ENCODE results near the gene GCNT4. TPM values are rescaled to one million over a fixed set of nuclear protein-coding genes. Genes with fewer than 3 reads are reported as not detected.

The GCNT4 gene
- total and polyA plus RNA-seq, 4 experiments from 2014 or later: 2.0 to 31.4 (median 16.5) TPM

DNA sequence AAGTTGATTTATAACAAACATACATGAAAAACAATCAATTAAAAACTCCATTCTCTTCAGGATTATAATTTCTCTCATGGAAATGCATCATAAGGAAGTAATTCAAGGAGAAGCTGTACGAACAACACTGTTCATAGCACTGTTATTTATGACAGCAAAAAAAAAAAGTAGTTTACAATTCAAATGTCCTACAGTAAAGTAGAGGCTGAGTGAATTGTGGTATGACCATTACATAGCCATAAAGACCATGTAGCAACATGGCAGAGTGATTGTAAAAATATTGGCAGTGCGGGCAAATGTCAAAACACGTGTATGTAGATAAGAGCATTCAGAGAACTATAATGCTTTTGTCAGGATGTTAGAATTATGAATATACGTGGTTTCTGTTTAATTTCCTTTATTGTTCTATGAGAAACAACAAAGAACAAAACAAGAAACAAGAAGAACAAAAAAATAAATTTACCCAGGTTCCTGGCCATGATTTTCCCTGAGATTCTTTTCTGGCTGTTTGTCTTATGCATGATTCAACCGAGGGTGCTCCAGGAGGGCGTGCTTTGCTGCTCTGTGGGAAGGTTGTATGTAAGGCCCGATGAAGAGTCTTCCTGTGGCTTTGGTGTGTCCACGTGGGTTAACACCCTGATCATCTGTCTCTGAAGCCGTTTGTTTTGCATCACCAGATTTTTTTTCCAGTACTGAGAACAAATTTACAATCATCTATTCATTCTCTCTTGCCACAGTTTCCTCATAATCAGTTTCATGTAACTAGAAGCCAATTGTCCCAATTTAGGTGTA, 28.8 kb downstream of the GCNT4 start:
- Histone ChIP-seq H3K4me1 (ENCODE audit: insufficient read depth, low read length) (peaks cover 28% of the 10 kb centered on the region), H3K4me3 (ENCODE audit: low read length in 2 of 2) (no peak overlapping the region), H3K27ac (ENCODE audit: low read depth, low read length) (no peak overlapping the region), H3K27me3 (ENCODE audit: insufficient read depth, low read length) (no peaks in the 10 kb centered on the region), H3K9me3 (ENCODE audit: control insufficient read depth in 1 of 2, low read length in 2 of 2) (no peaks in the 10 kb centered on the region), H3K36me3 (ENCODE audit: insufficient read depth, low read length) (no peaks in the 10 kb centered on the region)
- Mint-ChIP-seq H3K36me3 (peaks cover 3 to 8% of the 10 kb centered on the region in 2 donors), H3K4me3 (peak overlapping the region; percentile 0 to 79 (median 48)), H3K4me1 (peaks cover 19 to 31% (median 29%) of the 10 kb centered on the region in 4 donors), H3K9me3 (no peaks in the 10 kb centered on the region), H3K27ac (peak overlapping the region in 6 of 7 donors; percentile 49 to 85 (median 72)), H3K27me3 (peaks cover 0 to 2% of the 10 kb centered on the region in 2 donors)
- intact Hi-C loops (cut with micrococcal nuclease): no loop called here
- ChIA-PET CTCF (ENCODE audit: partially characterized antibody) (interaction anchor here (0.8 to 1.3 kb wide), 3 partner anchors 12 to 103 kb away, joined by 3 to 7 read pairs (median 4); no protein-coding TSS in a partner anchor), POLR2A (ENCODE audit: partially characterized antibody) (interaction anchor here (1.1 to 1.4 kb wide), 2 partner anchors 12 to 17 kb away, joined by 3 read pairs; no protein-coding TSS in a partner anchor)
- peak in 4 of 5 donors; percentile 27 to 43 (median 38) for DNase-seq

DNA sequence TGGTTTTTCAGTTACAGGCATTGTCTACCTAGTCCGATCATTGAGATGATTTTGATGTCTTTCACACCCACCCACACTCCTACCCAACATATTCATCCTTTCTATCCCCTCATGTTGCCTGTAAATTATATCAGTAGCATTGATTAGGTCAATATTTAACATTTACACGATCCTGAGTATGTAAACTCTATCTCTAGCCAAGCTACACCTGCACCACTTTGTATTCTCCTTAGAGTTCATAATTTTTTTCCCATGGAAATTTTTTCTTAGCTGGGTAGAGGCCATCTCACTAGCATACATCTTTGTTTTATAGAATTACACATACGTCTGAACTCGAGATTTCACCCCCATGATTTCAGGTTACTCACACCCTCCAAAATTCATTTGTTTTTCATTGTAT, 30.6 kb downstream of the GCNT4 start:
- H3K4me1 Mint-ChIP-seq: peaks cover 14 to 21% (median 20%) of the 10 kb centered on the region in 4 donors

DNA sequence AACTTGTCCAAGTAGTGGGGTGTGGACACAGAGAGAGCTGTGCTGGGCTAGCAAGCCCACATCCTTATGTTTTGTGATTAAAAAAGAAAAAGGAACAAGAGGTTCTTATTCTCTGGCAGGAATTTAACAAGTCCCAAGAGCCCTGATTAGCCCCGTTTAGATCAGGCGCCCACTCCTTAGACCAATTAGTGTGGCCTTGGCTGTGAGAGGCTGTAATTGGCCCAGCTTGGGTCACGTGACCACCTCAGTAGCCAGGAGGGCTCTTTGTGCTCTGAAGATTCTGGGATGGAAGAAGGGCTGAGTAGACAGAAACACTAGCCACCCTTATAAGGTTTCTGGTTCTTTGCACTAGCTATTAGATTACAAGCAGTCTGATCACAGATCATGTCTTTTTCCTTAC, 31.1 kb downstream of the GCNT4 start:
- Mint-ChIP-seq H3K27ac (no peak overlapping the region), H3K36me3 (peaks cover 2 to 8% of the 10 kb centered on the region in 2 donors), H3K27me3 (peaks cover 0 to 2% of the 10 kb centered on the region in 2 donors), H3K4me1 (peaks cover 14 to 21% (median 19%) of the 10 kb centered on the region in 4 donors), H3K9me3 (no peaks in the 10 kb centered on the region), H3K4me3 (no peak overlapping the region)
- intact Hi-C loops (cut with micrococcal nuclease): no loop called here
- no peak for DNase-seq
- H3K4me3 ChIP-seq (ENCODE audit: low read length in 2 of 2): no peak overlapping the region
- peaks cover 20% of the 10 kb centered on the region for H3K4me1 ChIP-seq (ENCODE audit: insufficient read depth, low read length)
- no peaks in the 10 kb centered on the region for H3K36me3 ChIP-seq (ENCODE audit: insufficient read depth, low read length)
- POLR2A ChIA-PET (ENCODE audit: partially characterized antibody): no interaction called here
- H3K9me3 ChIP-seq (ENCODE audit: control insufficient read depth in 1 of 2, low read length in 2 of 2): no peaks in the 10 kb centered on the region
- no peaks in the 10 kb centered on the region for H3K27me3 ChIP-seq (ENCODE audit: insufficient read depth, low read length)
- CTCF ChIA-PET (ENCODE audit: partially characterized antibody): interaction anchor here (1.3 kb wide), 1 partner anchor 13 kb away, joined by 3 read pairs; no protein-coding TSS in a partner anchor
- no peak overlapping the region for H3K27ac ChIP-seq (ENCODE audit: low read depth, low read length)

More for the DNA sequence above, 30.6 kb downstream of the GCNT4 start:
- no peak for DNase-seq
- H3K27ac ChIP-seq (ENCODE audit: low read depth, low read length): no peak overlapping the region
- Mint-ChIP-seq H3K27me3 (peaks cover 0 to 2% of the 10 kb centered on the region in 2 donors), H3K36me3 (peaks cover 2 to 8% of the 10 kb centered on the region in 2 donors), H3K27ac (no peak overlapping the region), H3K9me3 (no peaks in the 10 kb centered on the region), H3K4me3 (no peak overlapping the region)
- ChIA-PET CTCF (ENCODE audit: partially characterized antibody) (interaction anchor here (1.4 kb wide), 1 partner anchor 87 kb away, joined by 4 read pairs; no protein-coding TSS in a partner anchor), POLR2A (ENCODE audit: partially characterized antibody) (no interaction called here)
- H3K36me3 ChIP-seq (ENCODE audit: insufficient read depth, low read length): no peaks in the 10 kb centered on the region
- intact Hi-C loops (cut with micrococcal nuclease): no loop called here
- H3K4me1 ChIP-seq (ENCODE audit: insufficient read depth, low read length): peaks cover 20% of the 10 kb centered on the region
- H3K27me3 ChIP-seq (ENCODE audit: insufficient read depth, low read length): no peaks in the 10 kb centered on the region
- no peaks in the 10 kb centered on the region for H3K9me3 ChIP-seq (ENCODE audit: control insufficient read depth in 1 of 2, low read length in 2 of 2)
- H3K4me3 ChIP-seq (ENCODE audit: low read length in 2 of 2): no peak overlapping the region

DNA sequence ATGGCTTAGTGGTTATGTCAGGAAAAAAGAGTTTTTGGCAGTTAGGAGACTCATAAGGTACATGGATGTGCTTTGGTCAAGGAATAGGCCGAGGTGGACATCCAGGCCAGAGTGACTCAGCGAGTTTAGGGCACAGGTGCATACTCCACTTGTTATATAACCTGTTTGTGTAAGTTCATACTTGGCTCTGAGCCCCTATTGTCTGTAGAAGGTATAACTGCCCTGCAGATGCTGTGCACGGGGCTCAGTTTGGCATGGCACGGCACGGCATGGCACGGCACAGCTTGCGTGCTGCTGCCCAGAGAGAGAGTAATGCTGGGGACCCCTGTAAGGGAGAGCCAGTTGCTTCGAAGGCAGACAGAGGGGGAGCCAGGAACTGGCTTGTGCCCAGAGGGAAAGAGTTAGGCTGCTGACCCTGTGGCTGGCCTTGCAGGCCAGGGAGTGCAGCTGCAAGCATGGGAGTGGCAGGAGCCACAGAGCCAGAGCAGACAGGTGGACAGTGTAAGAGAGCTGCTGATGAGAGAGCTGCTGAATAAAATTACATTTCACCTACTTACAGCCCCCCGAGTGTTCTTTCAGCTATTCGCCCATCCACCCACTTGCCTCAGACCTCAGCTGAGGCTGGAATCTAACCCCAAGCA, 32.2 kb downstream of the GCNT4 start:
- Histone ChIP-seq H3K4me1 (ENCODE audit: insufficient read depth, low read length) (peaks cover 20% of the 10 kb centered on the region), H3K27me3 (ENCODE audit: insufficient read depth, low read length) (no peaks in the 10 kb centered on the region), H3K4me3 (ENCODE audit: low read length in 2 of 2) (no peak overlapping the region), H3K36me3 (ENCODE audit: insufficient read depth, low read length) (no peaks in the 10 kb centered on the region), H3K27ac (ENCODE audit: low read depth, low read length) (no peak overlapping the region), H3K9me3 (ENCODE audit: control insufficient read depth in 1 of 2, low read length in 2 of 2) (no peaks in the 10 kb centered on the region)
- peaks cover 2% of the 10 kb centered on the region in 2 donors for H3K36me3 Mint-ChIP-seq
- DNase-seq: no peak
- peaks cover 0 to 2% of the 10 kb centered on the region in 2 donors for H3K27me3 Mint-ChIP-seq
- ChIA-PET POLR2A (ENCODE audit: partially characterized antibody) (no interaction called here), CTCF (ENCODE audit: partially characterized antibody) (interaction anchor here (1.3 kb wide), 1 partner anchor 14 kb away, joined by 3 read pairs; no protein-coding TSS in a partner anchor)
- no peaks in the 10 kb centered on the region for H3K9me3 Mint-ChIP-seq
- peaks cover 12 to 19% (median 17%) of the 10 kb centered on the region in 4 donors for H3K4me1 Mint-ChIP-seq
- H3K27ac Mint-ChIP-seq: no peak overlapping the region
- H3K4me3 Mint-ChIP-seq: no peak overlapping the region
- intact Hi-C loops (cut with micrococcal nuclease): no loop called here

DNA sequence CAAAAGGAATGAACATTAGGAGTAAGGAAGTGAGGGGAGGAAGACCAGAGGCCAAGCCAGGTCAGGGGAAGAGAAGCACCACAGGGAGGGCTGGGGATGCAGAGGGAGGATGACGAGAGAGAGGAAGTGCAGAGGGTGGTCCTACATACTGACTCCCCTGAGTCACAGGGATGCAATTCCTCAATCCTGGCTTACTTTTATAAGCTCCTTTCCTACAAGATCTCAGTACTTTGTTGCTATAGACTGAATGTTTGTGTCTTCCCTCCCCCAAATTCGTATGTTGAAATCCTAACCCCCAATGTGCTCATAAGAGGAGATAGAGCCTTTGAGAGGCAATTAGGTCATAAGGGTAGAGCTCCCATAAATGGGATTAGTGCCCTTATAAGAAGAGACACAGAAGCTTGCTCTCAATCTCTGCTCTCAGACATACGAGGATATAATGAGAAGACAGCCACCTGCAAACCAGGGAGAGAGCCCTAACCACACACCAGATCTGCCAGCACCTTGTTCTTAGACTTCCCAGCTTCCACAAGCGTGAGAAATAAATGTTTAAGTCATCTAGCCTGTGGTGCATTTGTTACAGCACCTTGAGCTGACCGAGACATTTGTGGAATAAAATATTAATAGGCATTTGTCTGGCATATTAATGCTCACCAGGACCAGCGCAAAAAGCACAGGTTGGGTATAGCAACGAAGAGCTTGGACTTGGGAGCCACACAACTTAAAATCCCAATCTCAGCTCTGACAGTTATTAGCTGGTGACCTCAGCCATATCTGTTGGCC, 33.4 kb downstream of the GCNT4 start:
- Histone ChIP-seq H3K4me1 (ENCODE audit: insufficient read depth, low read length) (peaks cover 14% of the 10 kb centered on the region), H3K4me3 (ENCODE audit: low read length in 2 of 2) (no peak overlapping the region), H3K27me3 (ENCODE audit: insufficient read depth, low read length) (no peaks in the 10 kb centered on the region), H3K27ac (ENCODE audit: low read depth, low read length) (no peak overlapping the region), H3K36me3 (ENCODE audit: insufficient read depth, low read length) (no peaks in the 10 kb centered on the region), H3K9me3 (ENCODE audit: control insufficient read depth in 1 of 2, low read length in 2 of 2) (no peaks in the 10 kb centered on the region)
- Mint-ChIP-seq H3K27me3 (peaks cover 0 to 2% of the 10 kb centered on the region in 2 donors), H3K4me3 (no peak overlapping the region), H3K36me3 (peaks cover 0 to 2% of the 10 kb centered on the region in 2 donors), H3K27ac (no peak overlapping the region), H3K4me1 (peaks cover 7 to 10% (median 10%) of the 10 kb centered on the region in 4 donors), H3K9me3 (no peaks in the 10 kb centered on the region)
- intact Hi-C loops (cut with micrococcal nuclease): no loop called here
- ChIA-PET CTCF (ENCODE audit: partially characterized antibody) (no interaction called here), POLR2A (ENCODE audit: partially characterized antibody) (interaction anchor here (0.8 to 1.0 kb wide), 2 partner anchors 10 to 32 kb away, joined by 3 to 4 read pairs; no protein-coding TSS in a partner anchor)
- DNase-seq: no peak

DNA sequence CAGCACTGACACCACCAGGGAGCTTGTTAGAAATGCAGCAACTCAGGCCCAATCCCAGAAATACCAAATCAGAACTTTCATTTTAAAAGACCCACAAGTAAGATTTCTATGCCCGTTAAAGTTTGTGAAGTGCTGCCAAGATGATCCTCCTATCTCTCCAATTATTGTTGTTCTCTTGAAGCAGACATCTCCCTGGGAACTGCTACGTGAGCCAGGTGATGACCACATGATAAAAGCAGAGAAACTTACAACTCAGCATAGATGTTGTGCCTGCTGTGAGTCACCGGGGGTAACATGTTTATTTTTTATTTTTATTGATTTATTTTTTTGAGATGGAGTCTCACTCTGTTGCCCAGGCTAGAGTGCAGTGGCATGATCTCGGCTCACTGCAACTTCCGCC, 34.4 kb downstream of the GCNT4 start:
- POLR2A ChIA-PET (ENCODE audit: partially characterized antibody): no interaction called here
- H3K27ac Mint-ChIP-seq: no peak overlapping the region
- CTCF ChIA-PET (ENCODE audit: partially characterized antibody): no interaction called here
- Histone ChIP-seq H3K27ac (ENCODE audit: low read depth, low read length) (no peak overlapping the region), H3K4me3 (ENCODE audit: low read length in 2 of 2) (no peak overlapping the region), H3K36me3 (ENCODE audit: insufficient read depth, low read length) (no peaks in the 10 kb centered on the region), H3K4me1 (ENCODE audit: insufficient read depth, low read length) (peaks cover 4% of the 10 kb centered on the region), H3K27me3 (ENCODE audit: insufficient read depth, low read length) (no peaks in the 10 kb centered on the region), H3K9me3 (ENCODE audit: control insufficient read depth in 1 of 2, low read length in 2 of 2) (no peaks in the 10 kb centered on the region)
- intact Hi-C loops (cut with micrococcal nuclease): no loop called here
- DNase-seq: no peak
- no peaks in the 10 kb centered on the region for H3K27me3 Mint-ChIP-seq
- no peaks in the 10 kb centered on the region for H3K9me3 Mint-ChIP-seq
- H3K4me3 Mint-ChIP-seq: no peak overlapping the region
- H3K4me1 Mint-ChIP-seq: peaks cover 0 to 1% (median 0%) of the 10 kb centered on the region in 4 donors
- peaks cover 0 to 3% of the 10 kb centered on the region in 2 donors for H3K36me3 Mint-ChIP-seq
